ENCODE results near the gene NACC2.
"Not testable (repeated sequence)": the region's sequence is repeated elsewhere in the genome, so short reads cannot be mapped to it uniquely, and the experiment has no call there.

GRCh38 chr9:136026943-136027289 lies 68.2 kb downstream of the NACC2 start:
- TF ChIP-seq CTCF (IDR thresholded peaks at IDR 0.05; ENCODE audit: insufficient read depth, low read depth, low read length); EZH2 (IDR thresholded peaks at IDR 0.05; ENCODE audit: insufficient read depth, low read length): not testable (repeated sequence)

Data from astrocyte (in vitro differentiated cells and primary cell).